Measurements from ENCODE around the gene SAPCD2.

SAPCD2 gene

DNA sequence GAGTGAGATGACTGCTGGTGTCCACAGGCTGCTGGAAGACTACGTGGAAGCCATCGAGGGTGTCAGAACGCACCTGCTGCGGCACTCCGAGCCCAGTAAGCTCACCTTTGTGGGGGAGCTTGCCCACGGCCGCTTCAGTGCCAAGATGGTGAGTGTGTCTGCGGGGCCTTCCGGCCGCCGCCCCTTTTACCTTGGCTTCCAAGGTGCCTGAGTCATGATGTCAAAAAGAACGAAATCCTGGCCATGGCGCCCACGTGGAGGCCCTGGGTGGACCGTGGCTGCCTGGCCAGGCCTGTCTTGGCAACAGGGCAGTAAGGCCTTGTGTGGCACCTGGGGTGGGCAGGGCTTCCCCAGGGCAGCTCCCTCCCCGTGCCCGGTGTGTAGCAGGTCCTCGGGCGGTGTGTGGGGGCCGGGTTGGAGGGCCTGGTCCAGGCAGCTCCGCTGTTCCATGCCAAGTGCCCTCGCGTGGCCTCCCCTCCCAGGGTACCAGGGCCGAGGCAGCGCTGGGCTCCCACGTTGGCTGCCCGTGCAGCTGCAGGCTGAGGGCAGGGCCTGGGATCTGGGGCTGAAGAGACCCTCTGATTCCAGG is 36.4 kb upstream of the SAPCD2 start:
- DNase-seq, result no peak

DNA sequence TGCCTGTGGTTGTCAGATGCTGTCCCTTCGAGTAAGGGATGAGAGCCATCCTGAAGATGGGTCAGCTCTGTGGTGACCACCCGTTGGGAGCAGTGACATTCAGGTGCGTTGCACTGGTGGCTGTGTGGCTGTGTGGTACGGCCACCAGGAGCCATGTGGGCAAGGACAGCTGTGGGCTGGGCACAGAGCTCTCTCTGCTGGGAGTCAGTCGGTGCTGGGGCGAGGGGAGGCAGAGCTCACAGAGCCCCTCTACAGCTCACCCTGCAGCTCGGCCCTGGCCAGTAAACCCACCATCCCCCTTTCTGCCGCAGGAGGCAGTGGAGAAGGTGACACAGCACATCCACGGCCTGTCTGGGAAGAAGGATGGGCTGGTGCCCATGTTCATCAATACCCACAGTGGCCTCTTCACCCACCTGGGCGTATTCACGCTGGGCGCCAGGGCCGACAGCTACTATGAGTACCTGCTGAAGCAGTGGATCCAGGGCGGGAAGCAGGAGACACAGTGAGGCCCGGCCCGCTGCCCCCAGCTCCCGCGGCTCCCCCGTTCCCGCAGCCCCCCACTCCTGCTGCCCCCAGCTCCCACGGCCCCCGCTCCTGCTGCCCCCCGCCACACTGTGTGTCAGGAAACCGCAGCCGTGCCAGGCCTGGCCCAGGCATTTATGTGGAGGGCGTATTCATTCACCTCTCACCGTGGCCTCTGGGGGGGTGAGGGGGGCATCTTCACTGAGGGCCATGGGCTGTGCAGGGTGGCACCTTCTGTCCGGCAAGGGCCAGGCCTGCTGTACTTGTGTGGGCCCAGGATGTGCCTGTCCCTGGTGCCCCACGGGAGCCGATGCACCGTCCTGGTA is 35.7 kb upstream of the SAPCD2 start:
- DNase-seq, result no peak

DNA sequence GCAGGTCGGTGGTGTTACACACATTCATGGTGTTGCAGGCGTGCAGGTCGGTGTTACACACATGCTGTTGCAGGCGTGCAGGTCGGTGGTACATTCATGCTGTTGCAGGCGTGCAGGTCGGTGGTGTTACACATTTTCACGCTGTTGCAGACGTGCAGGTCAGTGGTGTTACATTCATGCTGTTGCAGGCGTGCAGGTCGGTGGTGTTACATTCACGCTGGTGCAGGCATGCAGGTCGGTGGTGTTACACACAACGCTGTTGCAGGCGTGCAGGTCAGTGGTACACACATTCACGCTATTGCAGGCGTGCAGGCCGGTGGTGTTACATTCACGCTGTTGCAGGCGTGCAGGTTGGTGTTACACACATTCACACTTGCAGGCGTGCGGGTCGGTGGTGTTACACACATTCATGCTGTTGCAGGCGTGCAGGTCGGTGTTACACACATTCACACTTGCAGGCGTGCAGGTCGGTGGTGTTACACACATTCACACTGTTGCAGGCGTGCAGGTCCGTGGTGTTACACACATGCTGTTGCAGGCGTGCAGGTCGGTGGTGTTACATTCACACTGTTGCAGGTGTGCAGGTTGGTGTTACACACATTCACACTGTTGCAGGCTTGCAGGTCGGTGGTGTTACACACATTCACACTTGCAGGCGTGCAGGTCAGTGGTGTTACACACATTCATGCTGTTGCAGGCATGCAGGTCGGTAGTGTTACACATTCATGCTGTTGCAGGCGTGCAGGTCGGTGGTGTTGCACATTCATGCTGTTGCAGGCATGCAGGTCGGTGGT is 33.0 kb upstream of the SAPCD2 start:
- no peak for DNase-seq

DNA sequence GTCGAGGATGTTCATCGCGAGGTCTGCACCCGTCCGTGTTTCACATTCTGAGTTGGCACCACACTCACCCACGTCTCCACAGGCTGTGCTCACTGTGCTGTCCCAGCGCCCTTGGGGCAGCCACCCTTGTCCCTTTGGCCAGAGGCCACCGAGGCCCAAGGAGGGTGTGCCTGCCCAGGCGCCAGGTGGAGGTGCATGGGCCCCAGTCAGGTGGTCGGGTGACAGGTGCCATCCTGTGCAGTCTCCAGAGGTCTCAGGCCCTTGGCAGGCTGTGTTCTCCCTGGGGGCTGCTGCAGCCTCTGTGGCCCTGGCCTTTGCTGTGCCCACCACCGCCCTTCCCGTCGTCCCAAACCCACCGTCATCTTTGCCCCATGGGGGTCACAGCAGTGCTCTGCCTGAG is 28.9 kb upstream of the SAPCD2 start:
- no peak for DNase-seq

DNA sequence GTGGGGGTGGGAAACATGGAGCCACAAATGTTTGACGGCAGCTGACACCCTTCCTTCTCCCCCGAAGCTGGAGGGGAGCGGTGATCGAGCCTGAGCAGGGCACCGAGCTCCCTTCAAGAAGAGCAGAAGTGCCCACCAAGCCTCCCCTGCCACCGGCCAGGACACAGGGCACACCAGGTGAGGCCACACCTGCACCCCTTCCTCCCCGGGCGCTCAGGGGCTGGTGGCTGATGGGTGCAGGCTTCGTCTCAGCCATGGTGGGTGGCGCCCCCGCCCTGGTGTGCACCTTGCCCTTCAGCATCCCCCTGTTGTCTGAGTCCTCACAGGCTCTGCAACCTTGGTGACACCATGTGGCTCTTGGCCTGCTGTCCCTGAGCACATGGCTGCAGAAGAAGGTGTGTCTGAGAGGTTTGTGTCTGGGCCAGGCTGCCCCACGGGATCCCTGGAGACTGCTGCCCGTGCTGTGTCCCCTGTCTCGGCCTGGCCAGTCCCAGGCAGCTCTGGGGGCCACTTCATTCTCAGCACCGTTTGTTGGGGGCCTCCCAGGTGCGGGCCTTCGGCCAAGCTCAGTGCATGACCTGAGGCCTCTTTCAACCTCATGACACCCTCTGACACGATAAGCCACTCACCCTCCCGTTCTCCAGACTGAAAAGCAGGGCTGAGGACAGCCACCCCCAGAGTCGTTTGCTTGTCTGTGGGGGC is 27.6 kb upstream of the SAPCD2 start:
- no peak for DNase-seq

DNA sequence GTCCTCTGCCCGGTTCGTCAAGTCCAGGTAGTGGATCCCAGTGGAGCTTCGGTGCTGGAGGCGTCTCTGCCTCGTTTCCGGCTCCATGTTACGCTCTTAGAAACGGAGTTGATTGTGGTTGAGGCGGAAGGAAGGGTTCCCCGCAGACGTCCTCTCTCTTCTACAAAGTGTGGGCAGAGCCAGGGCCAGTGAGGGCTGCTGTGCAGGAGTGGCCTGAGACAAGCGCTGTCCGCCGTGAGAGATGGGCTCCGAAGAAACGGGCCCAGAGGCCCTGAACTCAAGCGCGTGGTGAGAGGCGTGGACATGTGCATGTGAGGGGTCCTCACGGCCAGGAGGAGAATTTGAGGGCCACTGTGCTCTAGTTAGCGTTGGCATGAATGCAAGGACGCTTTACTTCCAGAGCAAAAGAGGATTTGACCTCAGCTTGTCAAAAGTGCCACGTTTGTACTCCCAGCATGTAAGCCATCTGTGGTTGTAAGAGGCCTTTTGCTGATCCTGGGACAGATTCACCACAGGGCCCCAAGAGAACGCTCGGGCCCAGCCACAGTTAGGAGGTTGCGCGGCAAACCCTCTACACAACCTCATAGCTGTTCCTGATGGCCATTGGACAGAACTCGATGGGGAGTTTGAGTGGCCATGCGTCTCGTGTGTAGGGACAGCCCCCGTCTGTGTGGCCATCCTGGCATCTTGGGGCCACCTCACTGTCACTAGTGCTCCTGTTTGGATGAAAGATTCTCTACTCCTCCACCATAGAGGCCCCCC is 26.6 kb upstream of the SAPCD2 start:
- no peak for DNase-seq

DNA sequence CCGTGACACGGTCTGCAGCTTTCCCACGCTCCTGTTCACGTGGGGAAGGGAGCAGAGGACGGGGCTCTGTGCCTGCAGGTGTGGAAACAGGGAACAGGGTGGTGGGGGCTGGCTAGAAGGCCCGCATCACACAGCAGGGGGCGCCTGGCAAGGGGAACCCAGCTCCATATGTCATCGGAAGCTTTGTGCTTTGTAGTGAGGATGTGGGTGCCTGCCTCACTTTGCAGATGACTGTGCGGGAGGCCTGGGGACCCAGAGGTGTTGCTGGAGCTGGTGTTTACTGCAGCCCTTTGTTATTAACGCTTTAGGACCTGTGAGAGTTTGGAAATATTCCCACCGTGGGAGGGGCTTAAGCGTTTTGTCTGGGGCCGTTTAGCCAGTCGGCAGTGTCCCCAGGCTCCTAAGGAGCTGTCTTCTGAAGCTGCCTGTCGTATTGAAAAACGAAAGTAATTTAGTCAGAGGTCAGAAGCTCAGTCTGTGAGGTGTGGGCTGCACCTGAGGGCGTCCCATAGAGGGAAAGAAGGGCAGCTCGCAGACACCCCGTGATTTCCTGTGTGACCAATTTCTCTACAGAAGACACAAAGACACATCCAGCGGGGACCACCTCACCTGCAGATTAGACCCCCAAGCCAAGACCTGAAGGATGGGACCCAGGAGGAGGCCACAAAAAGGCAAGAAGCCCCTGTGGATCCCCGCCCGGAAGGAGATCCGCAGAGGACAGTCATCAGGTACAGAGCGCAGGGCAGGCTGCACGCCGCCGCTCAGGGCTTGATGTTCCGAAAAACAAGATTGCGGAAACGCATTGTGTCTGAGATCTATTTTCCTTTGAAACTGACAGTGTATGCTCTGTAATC is 25.5 kb upstream of the SAPCD2 start:
- DNase-seq, result no peak

DNA sequence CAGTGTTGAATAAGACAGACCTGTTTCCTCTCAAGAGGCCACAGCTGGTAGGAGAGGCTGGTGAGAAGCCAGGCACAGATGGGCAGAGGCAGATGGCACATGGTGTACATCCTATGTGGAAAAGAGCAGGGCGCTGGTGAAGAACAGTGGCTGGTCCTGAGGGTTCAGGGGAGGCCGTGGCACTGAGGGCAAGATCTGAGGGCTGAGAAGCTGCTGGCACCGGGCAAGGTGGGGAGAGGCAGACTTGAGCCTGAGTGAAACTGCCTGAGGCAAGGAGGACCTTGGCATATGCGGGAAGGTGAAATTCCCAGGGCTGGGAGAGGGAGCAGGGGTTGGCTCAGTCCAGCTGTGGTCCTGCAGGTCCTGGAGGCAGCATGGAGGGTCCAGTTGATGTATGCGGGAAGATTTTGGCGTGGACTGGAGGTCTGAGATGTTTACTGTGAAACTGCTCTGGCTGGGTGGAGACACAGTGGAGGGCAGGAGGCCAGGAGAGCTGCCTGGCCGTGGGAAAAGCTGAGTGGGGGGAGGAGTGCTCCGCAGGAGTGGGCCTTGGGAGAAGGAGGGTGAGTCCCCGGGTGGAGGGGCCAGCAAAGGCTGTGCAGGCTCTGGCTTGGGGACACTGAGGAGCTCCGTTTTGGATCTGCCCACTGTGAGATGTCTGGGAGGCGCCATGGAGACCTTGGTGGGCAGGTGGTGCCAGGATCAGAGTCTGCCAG is 19.0 kb upstream of the SAPCD2 start:
- no peak for DNase-seq

DNA sequence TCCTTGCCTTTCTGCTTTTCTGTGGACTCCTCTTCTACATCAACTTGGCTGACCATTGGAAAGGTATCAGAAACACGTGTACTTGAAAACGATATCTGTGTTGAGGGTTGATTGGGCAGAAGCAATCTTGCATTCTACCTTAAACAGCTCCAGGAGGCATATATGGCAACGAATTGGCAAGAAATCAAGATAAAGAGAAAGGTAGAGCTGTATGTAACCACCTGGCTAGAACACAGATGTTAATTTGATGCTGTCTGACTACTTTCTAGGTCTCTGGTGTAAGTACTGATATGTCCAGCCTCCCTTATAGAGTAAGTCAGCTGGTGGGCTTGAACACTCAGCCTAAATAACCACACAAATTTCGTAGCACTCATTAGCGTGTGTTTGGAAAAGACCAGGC is 17.8 kb upstream of the SAPCD2 start:
- DNase-seq, result no peak

DNA sequence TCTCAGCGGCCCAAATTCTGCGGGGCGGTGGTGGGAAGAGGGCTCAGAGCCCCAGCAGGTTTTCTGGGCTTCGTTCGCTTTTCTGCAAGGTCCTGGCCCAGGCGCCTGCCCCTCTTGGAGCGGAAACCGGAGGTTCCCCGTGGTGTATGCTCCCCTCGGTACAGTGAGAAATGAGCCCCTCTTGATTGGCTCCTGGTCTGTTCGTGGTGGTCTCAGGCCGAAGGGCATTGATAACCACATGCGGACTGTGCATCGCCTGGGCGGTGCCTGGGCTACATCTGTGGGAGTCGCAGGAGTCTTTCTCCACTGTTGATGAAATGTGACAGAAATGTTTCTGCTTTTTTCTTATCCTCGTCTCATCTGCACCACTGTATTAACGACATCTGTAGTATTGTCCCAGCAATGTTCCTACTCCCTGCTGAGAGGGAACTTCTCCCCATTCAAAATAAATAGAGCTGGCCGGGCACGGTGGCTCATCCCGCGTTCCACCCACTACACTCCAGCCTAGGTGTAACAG is 17.1 kb upstream of the SAPCD2 start:
- DNase-seq, result peak in 1 of 3 donors; percentile 30

DNA sequence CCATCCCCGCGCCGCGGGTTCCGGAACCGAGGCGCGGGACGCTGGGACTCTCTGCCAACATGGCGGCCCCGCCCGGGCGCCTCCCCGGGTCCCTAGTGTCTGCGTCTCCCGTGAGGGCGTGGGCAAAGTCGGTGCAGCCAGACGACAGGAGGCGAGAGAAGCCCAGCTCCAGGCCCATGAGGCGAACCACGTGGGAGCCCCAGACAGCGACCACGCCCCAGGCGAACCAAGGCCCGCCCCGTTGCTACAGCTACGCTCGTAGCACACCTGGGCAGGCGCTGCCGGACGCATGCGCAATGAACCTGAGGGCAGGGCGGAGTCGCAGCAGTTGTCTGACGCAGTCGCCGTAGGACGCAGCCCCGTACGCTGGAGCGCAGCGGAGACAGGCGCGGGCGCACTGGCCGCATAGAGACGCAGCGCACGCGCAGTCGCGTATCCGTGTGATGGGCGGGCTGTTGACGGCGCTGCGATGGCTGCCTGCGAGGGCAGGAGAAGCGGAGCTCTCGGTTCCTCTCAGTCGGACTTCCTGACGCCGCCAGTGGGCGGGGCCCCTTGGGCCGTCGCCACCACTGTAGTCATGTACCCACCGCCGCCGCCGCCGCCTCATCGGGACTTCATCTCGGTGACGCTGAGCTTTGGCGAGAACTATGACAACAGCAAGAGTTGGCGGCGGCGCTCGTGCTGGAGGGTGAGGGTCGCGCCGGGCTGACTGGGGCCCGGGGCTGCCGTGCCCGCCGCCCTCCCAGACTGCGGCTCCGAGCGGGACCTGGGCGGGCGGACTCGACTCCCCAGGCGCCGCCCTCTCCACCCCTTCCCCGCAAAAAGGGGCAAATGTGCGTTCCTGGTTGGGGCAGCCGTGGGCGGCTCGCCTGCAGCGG is 16.4 kb upstream of the SAPCD2 start, which contains the start of gene MAN1B1:
Gene MAN1B1 (plus strand): TSS at position 455 of the 878 bp plus-strand sequence. CDS start 15 bp downstream, at position 470.
- DNase-seq, result peak; percentile 99

DNA sequence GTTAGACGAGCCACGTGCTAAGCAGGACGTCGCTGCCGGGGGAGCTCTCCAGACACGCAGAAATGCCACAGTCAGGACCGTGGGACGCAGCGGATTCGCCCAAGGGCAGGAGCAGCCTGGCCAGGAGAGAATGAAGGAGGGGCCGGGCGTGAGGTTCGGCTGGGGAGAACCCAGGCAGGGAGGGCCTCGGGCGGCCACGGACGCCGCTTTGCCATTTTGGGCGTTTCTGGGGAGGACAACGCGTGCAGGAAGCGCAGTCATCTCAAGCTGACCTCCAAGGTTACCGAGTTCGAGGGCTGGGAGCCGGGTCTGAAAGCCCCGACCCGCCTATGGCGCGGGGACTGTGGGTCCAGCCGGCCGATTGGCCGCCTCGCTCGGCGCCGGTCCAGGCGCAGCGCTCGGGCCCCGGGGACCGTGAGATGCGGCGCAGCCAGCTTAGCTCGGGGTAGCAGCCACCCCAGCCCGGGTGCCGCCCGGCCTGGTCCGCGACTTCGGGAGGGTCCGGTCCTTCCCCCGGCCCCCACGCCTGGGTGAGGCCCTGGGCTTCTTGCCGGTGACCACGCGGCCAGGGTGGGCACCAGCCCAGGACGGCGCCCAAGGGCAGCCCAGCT is 15.7 kb upstream of the SAPCD2 start:
- peak; percentile 45 to 49 (median 47) for DNase-seq

DNA sequence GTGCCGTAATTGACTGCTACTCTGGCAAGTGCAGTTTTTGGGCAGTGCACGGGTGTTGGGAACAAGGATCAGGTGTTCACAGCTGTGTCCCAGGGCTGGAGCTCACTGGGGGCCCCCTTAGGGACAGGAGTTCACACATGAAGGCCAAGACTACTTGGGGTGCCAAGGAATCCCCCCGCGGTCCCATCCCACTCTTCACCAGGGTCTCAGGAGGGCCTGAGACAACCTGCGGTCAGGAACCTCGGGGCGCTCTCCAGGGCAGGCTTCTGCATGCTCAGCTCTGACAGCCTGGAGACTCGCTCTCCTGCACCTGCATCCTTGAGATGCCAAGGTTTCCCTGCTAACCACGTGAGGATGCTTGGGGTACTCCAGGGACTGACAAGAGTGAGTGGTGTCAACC is 14.2 kb upstream of the SAPCD2 start:
- DNase-seq, result no peak

DNA sequence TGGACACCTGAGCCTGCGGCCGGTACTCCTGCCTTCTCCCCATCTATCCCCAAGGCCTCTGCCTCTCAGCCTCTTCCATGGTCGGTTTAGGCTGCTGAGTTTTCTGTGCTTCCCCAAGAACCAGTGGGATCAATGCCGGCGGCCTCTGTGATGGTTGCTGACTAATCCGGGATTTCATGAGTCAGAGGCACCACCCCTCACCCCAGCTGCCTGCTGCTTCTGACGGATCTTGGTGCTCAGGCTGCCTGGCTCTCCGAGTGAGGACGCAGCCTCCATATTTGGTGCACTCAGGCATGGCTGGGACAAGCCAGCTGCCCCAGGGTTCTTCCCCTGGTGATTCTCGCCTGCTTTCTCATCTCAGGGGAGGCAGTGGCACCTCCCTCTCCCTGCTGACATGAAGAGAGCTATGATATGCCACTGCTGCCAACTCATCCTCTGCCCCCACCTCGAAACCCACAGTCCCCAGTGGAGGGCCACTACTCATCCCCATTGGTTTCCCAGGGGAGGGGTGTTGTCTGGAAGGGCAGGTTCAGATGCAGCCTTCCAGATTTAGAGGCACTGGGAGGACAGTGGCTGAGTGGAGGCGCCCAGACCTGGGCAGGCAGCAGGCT is 13.1 kb upstream of the SAPCD2 start:
- peak; percentile 86 to 91 (median 88) for DNase-seq

DNA sequence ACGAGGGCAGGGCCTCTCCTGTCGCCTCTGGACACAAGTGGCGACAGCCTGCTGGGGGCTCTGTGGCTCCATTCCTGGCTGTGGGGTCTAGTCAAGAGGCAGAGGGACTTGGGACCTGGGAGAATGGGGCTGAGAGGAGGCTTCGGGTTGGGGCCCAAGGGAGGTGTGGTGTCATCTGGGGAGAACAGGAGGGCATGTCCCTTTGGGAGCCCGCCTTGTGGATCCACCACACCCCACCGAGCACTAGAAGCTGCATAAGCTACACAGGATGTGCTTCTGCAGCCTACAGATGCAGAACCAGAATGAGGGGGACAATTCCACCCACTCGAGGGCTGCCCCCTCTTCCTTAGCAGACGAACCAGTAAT is 12.6 kb upstream of the SAPCD2 start:
- no peak for DNase-seq

DNA sequence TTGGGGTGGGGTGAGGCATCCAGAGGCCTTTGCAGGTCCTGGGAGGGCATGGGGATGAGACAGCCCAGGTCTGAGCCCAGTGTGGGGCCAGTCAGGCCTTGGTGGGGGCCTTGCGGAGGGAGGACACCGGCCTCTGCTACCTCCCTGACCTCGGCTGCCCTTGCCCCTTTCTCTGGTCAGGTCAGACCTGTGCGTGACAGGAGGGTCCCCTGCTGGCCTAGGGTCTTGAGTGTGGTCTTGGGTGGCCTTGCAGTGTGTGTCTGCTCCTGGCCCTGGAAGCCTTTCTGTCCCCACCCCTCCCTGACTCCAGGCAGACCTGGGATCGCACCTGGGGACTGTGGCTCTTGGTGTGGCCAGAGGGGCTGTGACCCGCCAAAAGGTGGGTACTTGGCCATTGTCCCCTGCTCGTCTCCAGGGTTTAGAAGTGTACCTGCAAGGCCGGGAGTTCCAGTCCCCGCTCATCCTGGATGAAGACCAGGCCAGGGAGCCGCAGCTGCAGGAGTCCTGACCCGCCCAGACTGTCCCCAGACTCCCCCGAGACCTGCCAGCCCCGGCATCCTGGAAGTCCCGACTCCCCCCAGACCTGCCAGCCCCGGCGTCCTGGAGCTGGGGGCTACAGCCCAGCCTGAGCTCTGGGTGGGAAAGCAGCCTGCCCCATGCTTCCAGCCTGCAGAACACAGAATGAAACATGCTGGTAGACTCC is 12.0 kb upstream of the SAPCD2 start:
- DNase-seq, result no peak

DNA sequence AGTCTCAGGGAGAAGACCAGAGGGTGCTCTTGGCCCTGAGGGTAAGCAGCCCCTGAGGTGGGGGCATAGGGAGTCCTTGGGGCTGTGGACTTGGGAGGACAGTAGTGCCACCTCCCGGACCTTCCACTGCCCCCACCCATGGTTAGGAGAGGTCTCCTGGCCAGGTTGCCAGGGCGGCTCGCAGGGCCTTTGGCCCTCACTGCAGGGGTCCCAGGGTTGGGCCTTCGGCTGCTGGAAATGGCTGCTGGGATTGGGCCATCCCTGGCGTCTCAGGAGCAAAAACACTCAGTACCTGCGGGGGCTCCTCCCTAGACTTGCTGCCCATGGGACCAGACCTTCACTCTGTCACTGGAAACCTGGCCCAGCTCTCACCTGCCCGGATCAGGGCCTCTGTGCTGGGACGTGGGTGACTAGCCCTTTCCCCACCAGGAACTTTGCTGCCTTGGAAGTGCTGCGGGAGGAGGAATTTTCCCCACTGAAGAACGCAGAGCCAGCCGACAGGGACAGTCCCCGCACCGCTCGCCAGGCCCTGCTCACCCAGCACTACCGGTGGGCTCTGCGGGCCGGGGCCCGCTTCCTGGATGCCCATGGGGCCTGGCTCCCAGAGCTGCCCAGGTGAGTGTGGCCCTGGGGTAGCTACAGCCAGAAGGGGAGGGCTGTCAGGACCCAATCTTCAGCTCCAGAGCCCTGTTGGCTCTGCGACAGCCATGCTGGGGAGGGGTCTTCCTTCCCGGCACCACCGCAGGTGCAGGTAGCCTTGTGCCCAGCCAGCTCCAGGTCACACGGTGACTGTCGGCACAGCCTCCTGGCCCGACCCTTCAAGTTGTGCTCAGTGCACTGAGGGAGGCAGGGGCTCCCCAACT is 10.1 kb upstream of the SAPCD2 start:
- no peak for DNase-seq

Measured in suppressor macrophage treated with lipopolysaccharide for 1 hour (primary cell).